ENCODE data around the gene IL17C. TPM values are rescaled to one million over a fixed set of nuclear protein-coding genes. Genes with fewer than 3 reads are reported as not detected.
A peak's percentile ranks its signal among the peaks of the same experiment; 100 is the strongest.

IL17C gene
- total and polyA plus RNA-seq, 9 of the 15 experiments (the other 6 are each of a cell fraction or from before 2014, with no cell fraction given): not detected

- Histone ChIP-seq H3K9me3 (replicated peaks; ENCODE audit: control insufficient read depth, insufficient read depth, low read depth, low read length) (no peaks in the 10 kb centered on the region), H3K36me3 (ENCODE audit: control insufficient read depth, insufficient read depth, low read length) (peaks cover 92% of the 10 kb centered on the region), H3K4me3 (no peak overlapping the region), H2AFZ (ENCODE audit: low read depth, low read length) (no peak overlapping the region), H3K4me2 (ENCODE audit: insufficient read depth, low read length) (no peak overlapping the region), H3K4me1 (replicated peaks in 1 of 2; ENCODE audit: control insufficient read depth in 2 of 2, insufficient read depth in 2 of 2, low read length in 2 of 2) (peaks cover 0 to 7% of the 10 kb centered on the region in 2 experiments; a peak in 1 of 5 replicates), H3K9me1 (ENCODE audit: control insufficient read depth, insufficient read depth, low read length) (peaks cover 6% of the 10 kb centered on the region), H3K79me2 (ENCODE audit: control insufficient read depth, insufficient read depth, low read length) (peaks cover 11% of the 10 kb centered on the region; the same call in 1 of the 3 replicates), H3K9ac (ENCODE audit: insufficient read depth in 1 of 2, low read depth in 2 of 2, low read length in 2 of 2) (no peak overlapping the region), H3K27me3 (ENCODE audit: control insufficient read depth in 2 of 2, insufficient read depth in 2 of 2, low read length in 2 of 2) (no peaks in the 10 kb centered on the region), H3K27ac (ENCODE audit: extremely low read depth, low read depth, low read length) (no peak overlapping the region), H4K20me1 (replicated peaks; ENCODE audit: control insufficient read depth, insufficient read depth, low read length) (peaks cover 14% of the 10 kb centered on the region; the same call in 1 of the 2 replicates)
- peak; percentile 65 for ATAC-seq
- CTCF ChIA-PET (ENCODE audit: low intra/inter-chr PET ratio): no interaction called here
- intact Hi-C loops (cut with micrococcal nuclease) (no loop called here), in situ Hi-C loops (cut with MboI) (no loop called here)
- DNase-seq (ENCODE audit: extremely low read depth in 1 of 4, low spot score in 3 of 4): no peak
- no peak for FAIRE-seq
- BruUV-seq (replicated peaks): no TSS peak
- WGBS (ENCODE audit: insufficient coverage, low coverage, missing lambda C conversion rate): 95% methylated on average over 6 of the region's 6 CpGs
- no peak for TF ChIP-seq ZNF384 (IDR thresholded peaks at IDR 0.05; ENCODE audit: low read depth, low read length)
- TF ChIP-seq EP300 (IDR thresholded peaks at IDR 0.05; ENCODE audit: low read length): no peak
- TF ChIP-seq SMAD4 (CRISPR knock-in tag; conservative IDR thresholded peaks at IDR 0.05): no peak
- peak in 2 of 3 experiments; percentile 29 to 32; a peak in 2 of 6 replicates for TF ChIP-seq CTCF (IDR thresholded peaks at IDR 0.05 in 2 of 3, conservative IDR thresholded peaks at IDR 0.05 in 1 of 3; ENCODE audit: insufficient read depth in 2 of 3, low read depth in 1 of 3, low read length in 3 of 3)
- TF ChIP-seq TRIM24 (IDR thresholded peaks at IDR 0.05): no peak
- TF ChIP-seq, protein P1, sequence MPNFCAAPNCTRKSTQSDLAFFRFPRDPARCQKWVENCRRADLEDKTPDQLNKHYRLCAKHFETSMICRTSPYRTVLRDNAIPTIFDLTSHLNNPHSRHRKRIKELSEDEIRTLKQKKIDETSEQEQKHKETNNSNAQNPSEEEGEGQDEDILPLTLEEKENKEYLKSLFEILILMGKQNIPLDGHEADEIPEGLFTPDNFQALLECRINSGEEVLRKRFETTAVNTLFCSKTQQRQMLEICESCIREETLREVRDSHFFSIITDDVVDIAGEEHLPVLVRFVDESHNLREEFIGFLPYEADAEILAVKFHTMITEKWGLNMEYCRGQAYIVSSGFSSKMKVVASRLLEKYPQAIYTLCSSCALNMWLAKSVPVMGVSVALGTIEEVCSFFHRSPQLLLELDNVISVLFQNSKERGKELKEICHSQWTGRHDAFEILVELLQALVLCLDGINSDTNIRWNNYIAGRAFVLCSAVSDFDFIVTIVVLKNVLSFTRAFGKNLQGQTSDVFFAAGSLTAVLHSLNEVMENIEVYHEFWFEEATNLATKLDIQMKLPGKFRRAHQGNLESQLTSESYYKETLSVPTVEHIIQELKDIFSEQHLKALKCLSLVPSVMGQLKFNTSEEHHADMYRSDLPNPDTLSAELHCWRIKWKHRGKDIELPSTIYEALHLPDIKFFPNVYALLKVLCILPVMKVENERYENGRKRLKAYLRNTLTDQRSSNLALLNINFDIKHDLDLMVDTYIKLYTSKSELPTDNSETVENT (CRISPR knock-in tag; IDR thresholded peaks at IDR 0.05): peak; percentile 18; the same call in 1 of the 2 replicates
- TF ChIP-seq PHF8 (IDR thresholded peaks at IDR 0.05; ENCODE audit: borderline replicate concordance, low read length): no peak
- POLR2A ChIA-PET: interaction anchor here (0.7 to 1.6 kb wide), 2 partner anchors 9 to 173 kb away, joined by 4 read pairs; no protein-coding TSS in a partner anchor
These were observed 28.3 kb upstream of the IL17C start for GRCh38 chr16:88610080-88610479.

All from K562 (cell line).